GM23338 (cell line): ENCODE data around the gene MYO5A. TPM values are rescaled to one million over a fixed set of nuclear protein-coding genes. Genes with fewer than 3 reads are reported as not detected.

ENCODE experiments used
- CREB1 ChIP-seq: fragments of 250-450 bp; sonication (Bioruptor Pico); IDR thresholded peaks from 2 replicates; pipeline ENCODE4 v1.5.0; 2020; ENCODE audit warnings: low read depth, mild to moderate bottlenecking, moderate library complexity
- CTCF ChIP-seq, 2 experiments: fragments of 200-600 bp in 1 of 2; sonication (generic) in 1 of 2; conservative IDR thresholded peaks; 2 replicates each; pipeline versions ENCODE4 v1.5.1 to v1.6.1; 2016 to 2017; ENCODE audit warnings: antibody characterized with exemption in 2 of 2, low read depth in 2 of 2, mild to moderate bottlenecking in 2 of 2, moderate library complexity in 1 of 2
- EZH2 ChIP-seq: fragments of 200-600 bp; sonication (generic); IDR thresholded peaks from one replicate; pipeline ENCODE4 v1.8.0; 2017; ENCODE audit warnings: antibody characterized with exemption, mild to moderate bottlenecking, low read depth; ENCODE audit not compliant: unreplicated experiment
- NANOG ChIP-seq: IDR thresholded peaks from 2 replicates; pipeline ENCODE4 v1.6.1; 2016; ENCODE audit warnings: antibody characterized with exemption, borderline replicate concordance
- POLR2AphosphoS5 ChIP-seq: IDR thresholded peaks from 2 replicates; pipeline ENCODE4 v1.6.1; 2016; ENCODE audit warnings: antibody characterized with exemption, low read depth
- REST ChIP-seq: IDR thresholded peaks from one replicate; pipeline ENCODE4 v1.6.1; 2018; ENCODE audit warnings: antibody characterized with exemption; ENCODE audit not compliant: unreplicated experiment
- ZNF114 ChIP-seq: fragments of 250-450 bp; sonication (Bioruptor Pico); IDR thresholded peaks from 2 replicates; pipeline ENCODE4 v1.5.0; 2020; ENCODE audit warnings: mild to moderate bottlenecking, moderate library complexity
- ZNF462 ChIP-seq: fragments of 250-450 bp; sonication (Bioruptor Pico); IDR thresholded peaks from 2 replicates; pipeline ENCODE4 v1.5.0; 2020; ENCODE audit warnings: mild to moderate bottlenecking, moderate library complexity
- polyA plus RNA-seq: library from polyadenylated mRNA; unstranded; fragments of >200 nt; fragmentation: Nextera tagmentation; extraction: Ambion mirVana; gene quantifications from 2 replicates; pipeline ENCODE4 v1.2.1, GENCODE V29; 2016
- total RNA-seq: library from RNA; depleted of rRNA; stranded (reverse); fragments of >200 nt; shearing (Covaris generic); gene quantifications from 2 replicates; pipeline ENCODE4 v1.2.3, GENCODE V29; 2014

MYO5A gene
- total and polyA plus RNA-seq, 2 experiments from 2014 or later: 5.7 to 31.8 TPM

GRCh38 chr15:52437646-52438045 is 91.0 kb downstream of the MYO5A start (continued):
- no peak for TF ChIP-seq ZNF462 (CRISPR knock-in tag)
- TF ChIP-seq CREB1: no peak
- TF ChIP-seq EZH2: no peak
- no peak for TF ChIP-seq REST
- TF ChIP-seq CTCF (conservative IDR thresholded peaks at IDR 0.05; ENCODE audit: low read depth in 2 of 2): no peak
- TF ChIP-seq NANOG: no peak
- TF ChIP-seq POLR2AphosphoS5: no peak
- TF ChIP-seq ZNF114 (CRISPR knock-in tag): no peak
